ENCODE measurements around the gene SCGB2A2.

DNA sequence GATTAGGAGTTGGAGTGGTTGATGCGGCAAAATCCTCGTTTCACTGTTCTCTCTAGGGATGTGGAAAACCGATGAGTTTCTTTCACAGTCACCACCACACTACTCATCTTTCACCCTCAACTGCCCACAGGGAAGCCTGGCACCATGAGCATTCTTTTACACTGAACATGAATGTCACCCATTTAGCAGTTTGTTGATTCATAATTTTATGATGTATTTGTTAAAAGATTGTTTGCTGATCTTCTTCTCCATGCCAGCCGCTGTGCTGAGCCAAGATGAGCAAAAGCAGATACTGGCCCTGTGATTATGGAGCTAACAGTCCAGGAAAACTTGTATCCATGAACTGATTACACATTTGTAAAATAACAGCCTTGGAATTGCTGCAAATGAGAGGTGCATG is 31.8 kb upstream of the SCGB2A2 start:
- TF ChIP-seq, protein P1, sequence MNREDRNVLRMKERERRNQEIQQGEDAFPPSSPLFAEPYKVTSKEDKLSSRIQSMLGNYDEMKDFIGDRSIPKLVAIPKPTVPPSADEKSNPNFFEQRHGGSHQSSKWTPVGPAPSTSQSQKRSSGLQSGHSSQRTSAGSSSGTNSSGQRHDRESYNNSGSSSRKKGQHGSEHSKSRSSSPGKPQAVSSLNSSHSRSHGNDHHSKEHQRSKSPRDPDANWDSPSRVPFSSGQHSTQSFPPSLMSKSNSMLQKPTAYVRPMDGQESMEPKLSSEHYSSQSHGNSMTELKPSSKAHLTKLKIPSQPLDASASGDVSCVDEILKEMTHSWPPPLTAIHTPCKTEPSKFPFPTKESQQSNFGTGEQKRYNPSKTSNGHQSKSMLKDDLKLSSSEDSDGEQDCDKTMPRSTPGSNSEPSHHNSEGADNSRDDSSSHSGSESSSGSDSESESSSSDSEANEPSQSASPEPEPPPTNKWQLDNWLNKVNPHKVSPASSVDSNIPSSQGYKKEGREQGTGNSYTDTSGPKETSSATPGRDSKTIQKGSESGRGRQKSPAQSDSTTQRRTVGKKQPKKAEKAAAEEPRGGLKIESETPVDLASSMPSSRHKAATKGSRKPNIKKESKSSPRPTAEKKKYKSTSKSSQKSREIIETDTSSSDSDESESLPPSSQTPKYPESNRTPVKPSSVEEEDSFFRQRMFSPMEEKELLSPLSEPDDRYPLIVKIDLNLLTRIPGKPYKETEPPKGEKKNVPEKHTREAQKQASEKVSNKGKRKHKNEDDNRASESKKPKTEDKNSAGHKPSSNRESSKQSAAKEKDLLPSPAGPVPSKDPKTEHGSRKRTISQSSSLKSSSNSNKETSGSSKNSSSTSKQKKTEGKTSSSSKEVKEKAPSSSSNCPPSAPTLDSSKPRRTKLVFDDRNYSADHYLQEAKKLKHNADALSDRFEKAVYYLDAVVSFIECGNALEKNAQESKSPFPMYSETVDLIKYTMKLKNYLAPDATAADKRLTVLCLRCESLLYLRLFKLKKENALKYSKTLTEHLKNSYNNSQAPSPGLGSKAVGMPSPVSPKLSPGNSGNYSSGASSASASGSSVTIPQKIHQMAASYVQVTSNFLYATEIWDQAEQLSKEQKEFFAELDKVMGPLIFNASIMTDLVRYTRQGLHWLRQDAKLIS (CRISPR knock-in tag; IDR thresholded peaks at IDR 0.05; ENCODE audit: borderline replicate concordance), result no peak
- no peak for TF ChIP-seq TP53 (CRISPR knock-in tag; IDR thresholded peaks at IDR 0.05)
- TF ChIP-seq NR2C2 (CRISPR knock-in tag; IDR thresholded peaks at IDR 0.05), result no peak
- TF ChIP-seq, protein P2, sequence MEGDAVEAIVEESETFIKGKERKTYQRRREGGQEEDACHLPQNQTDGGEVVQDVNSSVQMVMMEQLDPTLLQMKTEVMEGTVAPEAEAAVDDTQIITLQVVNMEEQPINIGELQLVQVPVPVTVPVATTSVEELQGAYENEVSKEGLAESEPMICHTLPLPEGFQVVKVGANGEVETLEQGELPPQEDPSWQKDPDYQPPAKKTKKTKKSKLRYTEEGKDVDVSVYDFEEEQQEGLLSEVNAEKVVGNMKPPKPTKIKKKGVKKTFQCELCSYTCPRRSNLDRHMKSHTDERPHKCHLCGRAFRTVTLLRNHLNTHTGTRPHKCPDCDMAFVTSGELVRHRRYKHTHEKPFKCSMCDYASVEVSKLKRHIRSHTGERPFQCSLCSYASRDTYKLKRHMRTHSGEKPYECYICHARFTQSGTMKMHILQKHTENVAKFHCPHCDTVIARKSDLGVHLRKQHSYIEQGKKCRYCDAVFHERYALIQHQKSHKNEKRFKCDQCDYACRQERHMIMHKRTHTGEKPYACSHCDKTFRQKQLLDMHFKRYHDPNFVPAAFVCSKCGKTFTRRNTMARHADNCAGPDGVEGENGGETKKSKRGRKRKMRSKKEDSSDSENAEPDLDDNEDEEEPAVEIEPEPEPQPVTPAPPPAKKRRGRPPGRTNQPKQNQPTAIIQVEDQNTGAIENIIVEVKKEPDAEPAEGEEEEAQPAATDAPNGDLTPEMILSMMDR (IDR thresholded peaks at IDR 0.05), result no peak
- no peak for TF ChIP-seq JUN (CRISPR knock-in tag; IDR thresholded peaks at IDR 0.05)
- TF ChIP-seq, protein P3, sequence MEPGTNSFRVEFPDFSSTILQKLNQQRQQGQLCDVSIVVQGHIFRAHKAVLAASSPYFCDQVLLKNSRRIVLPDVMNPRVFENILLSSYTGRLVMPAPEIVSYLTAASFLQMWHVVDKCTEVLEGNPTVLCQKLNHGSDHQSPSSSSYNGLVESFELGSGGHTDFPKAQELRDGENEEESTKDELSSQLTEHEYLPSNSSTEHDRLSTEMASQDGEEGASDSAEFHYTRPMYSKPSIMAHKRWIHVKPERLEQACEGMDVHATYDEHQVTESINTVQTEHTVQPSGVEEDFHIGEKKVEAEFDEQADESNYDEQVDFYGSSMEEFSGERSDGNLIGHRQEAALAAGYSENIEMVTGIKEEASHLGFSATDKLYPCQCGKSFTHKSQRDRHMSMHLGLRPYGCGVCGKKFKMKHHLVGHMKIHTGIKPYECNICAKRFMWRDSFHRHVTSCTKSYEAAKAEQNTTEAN (CRISPR knock-in tag; IDR thresholded peaks at IDR 0.05), result no peak
- TF ChIP-seq, protein P4, sequence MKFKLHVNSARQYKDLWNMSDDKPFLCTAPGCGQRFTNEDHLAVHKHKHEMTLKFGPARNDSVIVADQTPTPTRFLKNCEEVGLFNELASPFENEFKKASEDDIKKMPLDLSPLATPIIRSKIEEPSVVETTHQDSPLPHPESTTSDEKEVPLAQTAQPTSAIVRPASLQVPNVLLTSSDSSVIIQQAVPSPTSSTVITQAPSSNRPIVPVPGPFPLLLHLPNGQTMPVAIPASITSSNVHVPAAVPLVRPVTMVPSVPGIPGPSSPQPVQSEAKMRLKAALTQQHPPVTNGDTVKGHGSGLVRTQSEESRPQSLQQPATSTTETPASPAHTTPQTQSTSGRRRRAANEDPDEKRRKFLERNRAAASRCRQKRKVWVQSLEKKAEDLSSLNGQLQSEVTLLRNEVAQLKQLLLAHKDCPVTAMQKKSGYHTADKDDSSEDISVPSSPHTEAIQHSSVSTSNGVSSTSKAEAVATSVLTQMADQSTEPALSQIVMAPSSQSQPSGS (CRISPR knock-in tag; IDR thresholded peaks at IDR 0.05; ENCODE audit: borderline replicate concordance, low read depth), result no peak
- TF ChIP-seq, protein P5, sequence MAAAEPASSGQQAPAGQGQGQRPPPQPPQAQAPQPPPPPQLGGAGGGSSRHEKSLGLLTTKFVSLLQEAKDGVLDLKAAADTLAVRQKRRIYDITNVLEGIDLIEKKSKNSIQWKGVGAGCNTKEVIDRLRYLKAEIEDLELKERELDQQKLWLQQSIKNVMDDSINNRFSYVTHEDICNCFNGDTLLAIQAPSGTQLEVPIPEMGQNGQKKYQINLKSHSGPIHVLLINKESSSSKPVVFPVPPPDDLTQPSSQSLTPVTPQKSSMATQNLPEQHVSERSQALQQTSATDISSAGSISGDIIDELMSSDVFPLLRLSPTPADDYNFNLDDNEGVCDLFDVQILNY (CRISPR knock-in tag; IDR thresholded peaks at IDR 0.05), result no peak
- TF ChIP-seq, protein P6, sequence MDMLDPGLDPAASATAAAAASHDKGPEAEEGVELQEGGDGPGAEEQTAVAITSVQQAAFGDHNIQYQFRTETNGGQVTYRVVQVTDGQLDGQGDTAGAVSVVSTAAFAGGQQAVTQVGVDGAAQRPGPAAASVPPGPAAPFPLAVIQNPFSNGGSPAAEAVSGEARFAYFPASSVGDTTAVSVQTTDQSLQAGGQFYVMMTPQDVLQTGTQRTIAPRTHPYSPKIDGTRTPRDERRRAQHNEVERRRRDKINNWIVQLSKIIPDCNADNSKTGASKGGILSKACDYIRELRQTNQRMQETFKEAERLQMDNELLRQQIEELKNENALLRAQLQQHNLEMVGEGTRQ (CRISPR knock-in tag; IDR thresholded peaks at IDR 0.05), result no peak

All from WTC11 (cell line).